Stimulated activated CD4-positive, alpha-beta T cell treated with anti-CD3 and anti-CD28 coated beads, Interleukin-4, amount 100 ng/mL, for 4 hours (primary cell): ENCODE data around the gene CDC42BPG.

ENCODE experiments used
- DNase-seq, 2 experiments: peaks; one replicate each; pipeline ENCODE4 v3.0.0-alpha.2; 2020

The CDC42BPG gene

GRCh38 chr11:64802370-64803157 lies 41.9 kb downstream of the CDC42BPG start:
- DNase-seq, result no peak

DNA sequence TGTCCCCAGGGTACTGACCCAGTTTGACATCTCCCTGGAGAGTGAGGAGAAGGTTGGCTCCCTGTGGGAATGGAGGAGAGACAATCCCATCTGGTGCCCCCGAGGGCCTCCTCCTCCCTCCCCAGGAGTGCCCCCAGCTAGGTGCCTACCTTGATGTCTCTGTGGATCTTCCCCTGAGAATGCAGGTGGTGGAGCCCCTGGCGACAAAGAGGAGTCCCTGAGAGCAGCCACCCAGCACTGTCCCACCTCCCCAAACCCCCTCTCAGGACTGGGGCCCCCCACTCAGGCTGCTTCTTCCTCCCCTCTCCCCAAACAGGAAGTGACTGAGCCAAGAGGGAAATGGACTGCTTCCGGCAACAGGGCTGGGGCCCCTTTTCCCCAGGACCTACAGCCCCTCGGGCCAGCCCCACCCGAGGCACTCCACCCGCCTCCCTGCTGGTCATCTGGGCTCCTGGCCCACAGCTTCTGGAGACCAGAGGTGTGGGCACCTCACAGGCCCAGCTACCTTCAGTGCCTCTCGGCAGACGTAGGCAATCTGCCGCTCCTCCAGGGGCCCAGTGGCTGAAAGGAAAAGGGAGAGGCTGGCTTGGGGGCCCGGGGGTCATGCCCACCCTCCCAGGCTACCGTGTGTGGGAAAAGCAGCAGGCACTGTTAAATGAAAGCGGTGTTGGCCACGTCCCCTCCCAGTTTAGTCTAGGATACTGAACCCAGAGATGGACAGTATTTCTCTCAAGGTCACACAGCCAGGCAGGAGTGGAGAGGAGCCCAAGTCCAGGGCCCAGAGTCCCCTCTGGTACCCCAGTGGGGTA lies 42.7 kb downstream of the CDC42BPG start:
- DNase-seq, result no peak

DNA sequence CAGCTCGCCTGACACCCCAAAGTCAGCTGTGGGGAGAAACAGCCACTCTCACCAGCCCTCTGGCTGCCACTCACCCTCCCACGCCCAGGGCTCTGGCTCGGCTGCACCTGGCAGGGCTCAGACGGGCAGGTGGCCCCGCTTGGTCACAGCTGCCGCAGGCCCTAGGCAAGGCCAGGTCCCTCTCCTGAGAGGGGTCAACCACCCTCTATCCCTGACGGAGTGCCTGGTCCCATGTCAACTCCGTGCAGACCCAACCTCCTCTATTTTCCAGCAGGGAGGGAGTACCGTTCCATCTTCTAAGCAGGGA lies 43.3 kb downstream of the CDC42BPG start:
- no peak for DNase-seq

GRCh38 chr11:64800303-64801157 lies 43.9 kb downstream of the CDC42BPG start:
- DNase-seq, result no peak

GRCh38 chr11:64799623-64800302 lies 44.7 kb downstream of the CDC42BPG start:
- no peak for DNase-seq

- DNase-seq, result no peak
These were observed 45.2 kb downstream of the CDC42BPG start for GRCh38 chr11:64799256-64799622.

DNA sequence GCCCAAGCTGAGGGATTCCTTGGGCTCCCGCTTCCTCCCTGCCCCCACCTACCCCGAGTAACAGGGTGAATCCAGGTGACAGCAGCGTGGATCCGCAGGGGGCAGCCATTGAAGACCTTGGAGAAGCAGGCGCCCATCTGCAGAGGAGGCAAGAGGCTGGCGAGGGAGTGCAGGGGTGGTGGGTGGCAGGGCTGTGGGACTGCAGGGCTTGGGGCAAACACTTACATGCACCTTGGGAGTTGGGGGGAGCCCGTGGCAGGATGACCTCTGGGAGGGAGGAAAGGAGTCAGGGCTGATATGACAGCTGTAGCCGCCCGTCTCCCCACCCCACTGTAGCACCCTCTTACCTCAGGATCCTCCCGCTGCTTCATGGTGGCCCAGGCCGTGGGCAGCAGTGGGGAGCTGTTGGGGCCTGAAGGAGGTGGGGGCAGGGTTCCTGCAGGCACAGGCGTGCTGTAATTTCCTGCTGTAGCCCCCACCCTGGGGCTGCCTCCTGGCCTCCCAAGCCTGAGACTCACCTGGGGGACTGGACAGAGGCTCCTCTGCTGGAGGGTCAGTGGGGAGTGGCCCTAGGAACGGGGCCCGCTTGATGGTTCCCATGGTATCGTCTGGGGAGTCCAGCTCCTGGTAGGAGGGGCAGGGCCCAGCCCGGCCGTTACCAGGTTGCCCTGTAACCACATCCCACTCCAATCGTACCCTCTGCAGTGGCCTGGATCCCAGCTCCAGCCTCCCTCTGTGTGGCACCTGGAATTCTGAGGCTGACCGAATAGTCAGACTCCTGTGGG lies 47.5 kb downstream of the CDC42BPG start:
- DNase-seq, result no peak

- DNase-seq, result no peak
These were observed 48.3 kb downstream of the CDC42BPG start for GRCh38 chr11:64796047-64796756.

GRCh38 chr11:64794526-64794925 lies 49.9 kb downstream of the CDC42BPG start:
- no peak for DNase-seq

DNA sequence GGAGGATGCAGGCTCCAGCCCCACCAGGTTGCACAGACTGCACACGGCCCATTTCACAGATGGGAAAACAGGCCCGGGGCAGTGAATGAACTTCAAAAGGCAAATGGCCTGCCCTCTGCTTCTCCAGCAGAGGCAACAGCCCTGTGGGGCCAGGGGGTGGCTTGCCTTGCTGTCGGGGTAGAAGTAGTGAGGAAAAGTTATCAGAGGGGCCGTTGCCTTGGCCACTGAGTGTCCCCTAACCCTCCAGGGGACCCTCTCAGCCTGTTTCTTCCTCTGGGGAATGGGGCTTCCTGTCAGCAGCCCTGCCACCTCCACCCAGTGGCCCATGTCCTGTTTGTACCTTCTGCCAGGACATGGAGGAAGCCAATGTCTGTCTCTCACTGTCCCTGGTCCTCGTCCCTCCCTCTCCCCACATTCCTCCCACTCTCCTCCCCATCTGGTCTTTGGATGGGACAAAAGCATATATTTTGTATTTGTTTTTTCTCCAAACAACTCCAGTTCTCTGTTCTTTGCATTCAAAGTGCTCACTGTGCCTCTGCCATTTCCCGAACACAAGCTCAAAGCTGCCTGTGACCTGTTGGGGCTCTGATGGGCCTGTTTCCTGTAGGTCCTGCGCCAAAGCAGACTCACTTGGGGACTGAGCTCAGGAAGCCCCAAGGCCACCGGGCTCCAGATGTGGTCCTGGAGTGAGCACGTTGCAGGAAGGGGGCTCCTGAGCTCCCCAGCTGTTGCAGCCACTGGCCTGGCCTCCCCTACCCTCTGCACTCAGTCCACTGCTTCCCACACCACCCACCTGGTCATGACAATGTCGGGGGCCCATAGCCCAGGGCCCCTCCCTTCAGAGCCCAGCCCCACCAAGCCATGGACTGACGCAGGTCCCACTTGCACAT lies 50.9 kb downstream of the CDC42BPG start:
- no peak for DNase-seq

- DNase-seq, result no peak
These were observed 52.0 kb downstream of the CDC42BPG start for GRCh38 chr11:64792482-64792881.

DNA sequence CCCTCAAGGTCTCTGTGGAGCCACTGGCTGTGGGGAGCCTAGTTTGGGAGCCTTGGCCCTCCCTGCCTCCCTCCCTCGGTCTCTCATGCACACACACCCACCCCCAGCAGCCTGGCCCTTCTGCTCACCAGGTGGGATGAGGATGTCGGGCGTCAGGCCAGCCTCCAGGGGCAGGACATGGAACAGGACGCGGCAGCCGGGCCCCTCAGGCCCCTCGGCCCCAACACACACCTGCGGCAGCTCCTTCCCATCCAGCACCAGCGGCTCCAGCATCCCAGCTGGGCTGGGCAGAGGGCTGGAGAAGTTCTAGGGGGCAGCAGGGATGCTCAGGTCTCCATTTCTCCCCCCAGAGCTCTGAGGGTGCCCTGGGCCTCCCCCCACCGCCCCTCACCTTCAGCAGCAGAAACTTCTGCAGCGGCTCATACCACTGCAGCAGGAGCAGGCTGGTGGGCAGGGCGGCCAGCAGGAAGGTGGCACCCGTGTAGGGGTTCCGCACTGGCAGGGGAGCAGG lies 52.6 kb downstream of the CDC42BPG start:
- no peak for DNase-seq

GRCh38 chr11:64790205-64791095 lies 54.0 kb downstream of the CDC42BPG start:
- no peak for DNase-seq

GRCh38 chr11:64789331-64790204 lies 54.9 kb downstream of the CDC42BPG start:
- DNase-seq, result no peak

DNA sequence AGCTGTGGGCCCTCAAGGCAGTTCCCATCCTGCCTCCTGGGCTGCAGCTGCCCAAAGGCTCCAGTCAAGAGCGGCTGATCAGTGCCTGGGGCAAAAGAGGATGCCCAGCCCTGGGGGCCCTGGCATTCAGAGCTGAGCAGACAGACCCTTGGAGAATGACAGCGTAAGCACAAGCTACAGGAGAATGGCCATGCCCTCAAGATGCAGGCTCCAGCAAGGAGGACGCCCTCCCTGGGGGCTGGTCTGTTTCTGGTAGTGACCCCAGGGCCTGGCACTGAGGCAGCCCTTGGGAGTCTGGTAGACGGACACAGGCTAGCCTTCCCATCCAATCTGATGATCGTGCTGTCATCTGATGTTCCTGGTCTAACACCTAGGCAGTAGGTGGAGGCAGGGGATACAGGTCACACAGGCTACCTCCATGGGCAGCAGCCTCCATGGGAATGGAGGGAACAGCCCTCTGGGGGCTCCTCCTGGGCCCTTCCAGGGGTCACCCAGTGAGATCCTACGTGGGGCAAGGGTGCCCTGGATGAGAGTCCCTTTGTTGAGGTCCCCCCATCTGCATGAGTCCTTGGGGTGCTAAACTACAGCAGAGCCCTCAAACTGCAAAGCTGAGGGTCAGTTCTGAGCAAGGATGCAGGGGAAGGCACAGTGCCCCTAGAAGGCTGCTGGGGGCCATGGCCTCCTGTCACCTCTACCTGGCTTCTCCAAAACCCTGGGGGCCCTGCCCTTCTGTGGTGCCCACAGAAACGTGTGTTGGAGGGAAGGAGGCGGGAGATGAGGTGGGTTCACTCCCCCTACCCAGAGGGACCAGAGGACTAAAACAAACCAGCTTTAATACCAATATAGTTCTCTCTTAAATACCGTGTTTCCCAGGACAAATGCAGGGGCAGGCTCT lies 55.9 kb downstream of the CDC42BPG start:
- no peak for DNase-seq

DNA sequence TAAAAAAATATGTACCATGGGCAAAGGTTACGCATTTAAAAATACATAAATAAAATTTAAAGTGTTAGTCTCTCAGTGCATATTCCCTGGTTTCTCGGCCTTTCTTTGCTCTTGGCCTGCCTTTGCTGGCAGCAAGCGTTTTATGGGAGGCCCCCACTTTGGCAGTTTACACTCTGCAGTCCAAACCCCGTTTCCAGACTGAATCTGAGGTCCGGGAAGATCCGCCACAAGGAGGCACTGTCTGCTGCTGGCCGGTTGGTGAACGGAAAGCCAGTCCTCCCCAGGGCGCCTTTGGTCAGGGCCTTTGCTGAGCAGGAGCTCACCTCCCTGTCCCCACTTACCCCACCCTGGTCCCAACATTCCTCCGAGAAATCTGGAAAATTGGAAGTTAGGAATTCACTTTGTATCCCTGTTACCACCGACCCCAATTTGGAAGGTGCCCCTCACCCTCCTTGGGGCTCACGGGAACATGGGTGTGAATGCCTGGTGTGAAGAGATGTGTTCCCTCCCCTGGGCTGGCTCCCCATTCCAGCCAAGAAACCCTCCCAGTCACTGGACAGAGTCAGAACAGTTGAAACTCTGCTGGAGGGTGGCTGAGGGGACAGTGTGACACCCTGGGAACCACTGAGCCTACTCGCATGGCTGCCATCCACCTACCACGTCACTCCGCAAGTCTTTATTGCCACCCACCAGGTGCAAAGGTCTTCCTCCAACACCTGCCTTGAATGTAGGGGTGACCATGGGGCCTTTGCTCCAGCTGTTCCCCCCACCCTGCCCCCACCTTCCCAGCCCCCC lies 56.7 kb downstream of the CDC42BPG start:
- peak; percentile 40 to 54 for DNase-seq
